Activated CD4-positive, alpha-beta memory T cell treated with anti-CD3 and anti-CD28 coated beads for 36 hours (primary cell): ENCODE results near the gene RAB3B. TPM values are rescaled to one million over a fixed set of nuclear protein-coding genes. Genes with fewer than 3 reads are reported as not detected.

Source experiments
- CTCF ChIA-PET: fragments of 350-600 bp; sonication (Branson Sonifier 250); formaldehyde crosslinking; loops from one replicate; lab custom pipeline; 2021; ENCODE audit warnings: antibody characterized with exemption, inconsistent platforms; lab: Charles Lee
- POLR2A ChIA-PET: fragments of 350-600 bp; sonication (Branson Sonifier 250); formaldehyde crosslinking; loops from one replicate; lab custom pipeline; 2021; ENCODE audit warnings: antibody characterized with exemption; lab: Charles Lee
- DNase-seq: peaks from one replicate; pipeline ENCODE4 v3.0.0-alpha.2; 2020
- H3K27ac Mint-ChIP-seq: one replicate; pipeline ENCODE4 v1.8.0; 2021; ENCODE audit warnings: mixed read lengths
- H3K27me3 Mint-ChIP-seq: one replicate; pipeline ENCODE4 v1.8.0; 2021; ENCODE audit warnings: mixed read lengths
- H3K36me3 Mint-ChIP-seq: one replicate; pipeline ENCODE4 v1.8.0; 2021; ENCODE audit warnings: mixed read lengths
- H3K4me1 Mint-ChIP-seq: one replicate; pipeline ENCODE4 v1.8.0; 2021; ENCODE audit warnings: low read depth, mixed read lengths
- H3K4me3 Mint-ChIP-seq: one replicate; pipeline ENCODE4 v1.8.0; 2021; ENCODE audit warnings: mild to moderate bottlenecking, mixed read lengths
- H3K9me3 Mint-ChIP-seq: one replicate; pipeline ENCODE4 v1.8.0; 2021; ENCODE audit warnings: mixed read lengths
- intact Hi-C: fragments of 100-400 bp; cut with micrococcal nuclease; formaldehyde crosslinking; loops from one replicate; pipeline ENCODE4 v1.15.1; 2023
- total RNA-seq, 2 experiments: library from RNA; stranded (reverse); gene quantifications; one replicate each; pipeline ENCODE4 v1.2.3, GENCODE V29; 2021

Gene RAB3B
- total RNA-seq, 2 experiments from 2014 or later: 0.17 to 0.21 TPM

GRCh38 chr1:51952638-51953037 lies 37.9 kb downstream of the RAB3B start:
- H3K4me3 Mint-ChIP-seq: no peak overlapping the region
- ChIA-PET POLR2A (no interaction called here), CTCF (no interaction called here)
- H3K4me1 Mint-ChIP-seq: no peaks in the 10 kb centered on the region
- H3K9me3 Mint-ChIP-seq: peaks cover 2% of the 10 kb centered on the region
- no peak for DNase-seq
- H3K27ac Mint-ChIP-seq: no peak overlapping the region
- intact Hi-C loops: no loop called here
- H3K36me3 Mint-ChIP-seq: no peaks in the 10 kb centered on the region
- H3K27me3 Mint-ChIP-seq: no peaks in the 10 kb centered on the region

GRCh38 chr1:51950701-51951100 lies 39.8 kb downstream of the RAB3B start:
- ChIA-PET POLR2A (no interaction called here), CTCF (interaction anchor here (0.9 kb wide), 1 partner anchor 52 kb away, joined by 3 read pairs; no protein-coding TSS in a partner anchor)
- Mint-ChIP-seq H3K36me3 (no peaks in the 10 kb centered on the region), H3K27ac (no peak overlapping the region), H3K9me3 (peaks cover 2% of the 10 kb centered on the region), H3K27me3 (no peaks in the 10 kb centered on the region), H3K4me1 (no peaks in the 10 kb centered on the region), H3K4me3 (no peak overlapping the region)
- DNase-seq: no peak
- intact Hi-C loops: no loop called here

- no peak overlapping the region for H3K27ac Mint-ChIP-seq
- intact Hi-C loops: no loop called here
- peaks cover 2% of the 10 kb centered on the region for H3K9me3 Mint-ChIP-seq
- DNase-seq: no peak
- no peaks in the 10 kb centered on the region for H3K4me1 Mint-ChIP-seq
- CTCF ChIA-PET: no interaction called here
- H3K4me3 Mint-ChIP-seq: no peak overlapping the region
- no peaks in the 10 kb centered on the region for H3K27me3 Mint-ChIP-seq
- POLR2A ChIA-PET: no interaction called here
- no peaks in the 10 kb centered on the region for H3K36me3 Mint-ChIP-seq
Observed at GRCh38 chr1:51949014-51949702, 41.3 kb downstream of the RAB3B start.

- Mint-ChIP-seq H3K4me3 (no peak overlapping the region), H3K9me3 (peaks cover 2% of the 10 kb centered on the region), H3K27ac (no peak overlapping the region), H3K4me1 (no peaks in the 10 kb centered on the region), H3K27me3 (no peaks in the 10 kb centered on the region), H3K36me3 (no peaks in the 10 kb centered on the region)
- no peak for DNase-seq
- POLR2A ChIA-PET: no interaction called here
- intact Hi-C loops: no loop called here
- CTCF ChIA-PET: no interaction called here
Observed at GRCh38 chr1:51948491-51948915, 42.0 kb downstream of the RAB3B start.

GRCh38 chr1:51946300-51946699 lies 44.2 kb downstream of the RAB3B start:
- DNase-seq: no peak
- ChIA-PET CTCF (no interaction called here), POLR2A (no interaction called here)
- no peaks in the 10 kb centered on the region for H3K27me3 Mint-ChIP-seq
- H3K9me3 Mint-ChIP-seq: peaks cover 12% of the 10 kb centered on the region
- intact Hi-C loops: no loop called here
- no peak overlapping the region for H3K27ac Mint-ChIP-seq
- no peak overlapping the region for H3K4me3 Mint-ChIP-seq
- peaks cover 4% of the 10 kb centered on the region for H3K36me3 Mint-ChIP-seq
- H3K4me1 Mint-ChIP-seq: no peaks in the 10 kb centered on the region

GRCh38 chr1:51945591-51945990 lies 44.9 kb downstream of the RAB3B start:
- no peak for DNase-seq
- Mint-ChIP-seq H3K4me1 (no peaks in the 10 kb centered on the region), H3K27me3 (no peaks in the 10 kb centered on the region), H3K9me3 (peaks cover 18% of the 10 kb centered on the region), H3K36me3 (peaks cover 6% of the 10 kb centered on the region), H3K27ac (no peak overlapping the region), H3K4me3 (no peak overlapping the region)
- ChIA-PET CTCF (no interaction called here), POLR2A (no interaction called here)
- intact Hi-C loops: no loop called here

- Mint-ChIP-seq H3K27ac (no peak overlapping the region), H3K9me3 (peaks cover 18% of the 10 kb centered on the region), H3K4me3 (no peak overlapping the region)
Observed at GRCh38 chr1:51942281-51942680, 48.2 kb downstream of the RAB3B start.

GRCh38 chr1:51941528-51941927 lies 49.0 kb downstream of the RAB3B start:
- Mint-ChIP-seq H3K27me3 (no peaks in the 10 kb centered on the region), H3K27ac (no peak overlapping the region), H3K4me3 (no peak overlapping the region), H3K36me3 (peaks cover 6% of the 10 kb centered on the region), H3K9me3 (peaks cover 18% of the 10 kb centered on the region), H3K4me1 (no peaks in the 10 kb centered on the region)
- CTCF ChIA-PET: no interaction called here
- intact Hi-C loops: no loop called here
- no peak for DNase-seq
- POLR2A ChIA-PET: no interaction called here

More at GRCh38 chr1:51942281-51942680, 48.2 kb downstream of the RAB3B start:
- no peaks in the 10 kb centered on the region for H3K27me3 Mint-ChIP-seq
- ChIA-PET POLR2A (no interaction called here), CTCF (no interaction called here)
- no peak for DNase-seq
- peaks cover 6% of the 10 kb centered on the region for H3K36me3 Mint-ChIP-seq
- H3K4me1 Mint-ChIP-seq: no peaks in the 10 kb centered on the region
- intact Hi-C loops: no loop called here

- intact Hi-C loops: loop anchor here (5.0 kb wide), 1 partner anchor 40 kb away; no protein-coding TSS in a partner anchor
- CTCF ChIA-PET: no interaction called here
- Mint-ChIP-seq H3K36me3 (peaks cover 5% of the 10 kb centered on the region), H3K4me1 (no peaks in the 10 kb centered on the region), H3K27me3 (peaks cover 2% of the 10 kb centered on the region), H3K27ac (no peak overlapping the region), H3K9me3 (peaks cover 17% of the 10 kb centered on the region), H3K4me3 (no peak overlapping the region)
- POLR2A ChIA-PET: no interaction called here
- no peak for DNase-seq
Observed at GRCh38 chr1:51937112-51937511, 53.4 kb downstream of the RAB3B start.

- intact Hi-C loops: loop anchor here (5.0 kb wide), 1 partner anchor 39 kb away; no protein-coding TSS in a partner anchor
- CTCF ChIA-PET: no interaction called here
Observed at GRCh38 chr1:51936531-51936930, 54.0 kb downstream of the RAB3B start.

GRCh38 chr1:51933344-51933743 lies 57.2 kb downstream of the RAB3B start:
- POLR2A ChIA-PET: no interaction called here
- intact Hi-C loops: no loop called here
- H3K27me3 Mint-ChIP-seq: peaks cover 7% of the 10 kb centered on the region

More at GRCh38 chr1:51936531-51936930, 54.0 kb downstream of the RAB3B start:
- Mint-ChIP-seq H3K27ac (no peak overlapping the region), H3K9me3 (peaks cover 11% of the 10 kb centered on the region), H3K36me3 (peaks cover 2% of the 10 kb centered on the region), H3K4me1 (no peaks in the 10 kb centered on the region), H3K4me3 (no peak overlapping the region), H3K27me3 (peaks cover 2% of the 10 kb centered on the region)
- DNase-seq: no peak
- POLR2A ChIA-PET: no interaction called here

GRCh38 chr1:51930329-51930728 lies 60.2 kb downstream of the RAB3B start:
- DNase-seq: no peak
- CTCF ChIA-PET: no interaction called here
- H3K9me3 Mint-ChIP-seq: no peaks in the 10 kb centered on the region
- H3K4me3 Mint-ChIP-seq: no peak overlapping the region
- intact Hi-C loops: no loop called here
- no peaks in the 10 kb centered on the region for H3K36me3 Mint-ChIP-seq
- H3K4me1 Mint-ChIP-seq: no peaks in the 10 kb centered on the region
- peaks cover 7% of the 10 kb centered on the region for H3K27me3 Mint-ChIP-seq
- H3K27ac Mint-ChIP-seq: no peak overlapping the region
- POLR2A ChIA-PET: no interaction called here

More at GRCh38 chr1:51933344-51933743, 57.2 kb downstream of the RAB3B start:
- CTCF ChIA-PET: interaction anchor here (0.8 to 1.0 kb wide), 2 partner anchors 34 to 636 kb away, joined by 3 read pairs; no protein-coding TSS in a partner anchor
- Mint-ChIP-seq H3K4me3 (no peak overlapping the region), H3K4me1 (no peaks in the 10 kb centered on the region), H3K9me3 (no peaks in the 10 kb centered on the region), H3K36me3 (no peaks in the 10 kb centered on the region), H3K27ac (no peak overlapping the region)
- DNase-seq: no peak

GRCh38 chr1:51928896-51929295 lies 61.6 kb downstream of the RAB3B start:
- intact Hi-C loops: no loop called here

More at GRCh38 chr1:51928896-51929295, 61.6 kb downstream of the RAB3B start:
- H3K4me3 Mint-ChIP-seq: no peak overlapping the region
- CTCF ChIA-PET: no interaction called here
- H3K9me3 Mint-ChIP-seq: no peaks in the 10 kb centered on the region
- H3K27me3 Mint-ChIP-seq: peaks cover 5% of the 10 kb centered on the region
- no peaks in the 10 kb centered on the region for H3K36me3 Mint-ChIP-seq
- H3K27ac Mint-ChIP-seq: no peak overlapping the region
- POLR2A ChIA-PET: no interaction called here
- H3K4me1 Mint-ChIP-seq: no peaks in the 10 kb centered on the region
- DNase-seq: no peak
